Fibroblast of lung (primary cell): ENCODE measurements around the gene PTPRH.

ENCODE experiments used
- EZH2 ChIP-seq: IDR thresholded peaks from 2 replicates; pipeline ENCODE4 v1.5.1; 2012; ENCODE audit warnings: low read length, control low read depth, mild to moderate bottlenecking; ENCODE audit errors: missing control alignments
- TF ChIP-seq, protein P1 (sequence below), 2 donors: IDR thresholded peaks in 1 of 2; conservative IDR thresholded peaks in 1 of 2; 1 replicate in 1 of 2; 2 replicates in 1 of 2; pipeline ENCODE4 v1.5.1; 2011 to 2012; ENCODE audit warnings: low read length in 2 of 2, control low read depth in 1 of 2, inconsistent platforms in 1 of 2, low read depth in 1 of 2, mild to moderate bottlenecking in 1 of 2

DNA sequence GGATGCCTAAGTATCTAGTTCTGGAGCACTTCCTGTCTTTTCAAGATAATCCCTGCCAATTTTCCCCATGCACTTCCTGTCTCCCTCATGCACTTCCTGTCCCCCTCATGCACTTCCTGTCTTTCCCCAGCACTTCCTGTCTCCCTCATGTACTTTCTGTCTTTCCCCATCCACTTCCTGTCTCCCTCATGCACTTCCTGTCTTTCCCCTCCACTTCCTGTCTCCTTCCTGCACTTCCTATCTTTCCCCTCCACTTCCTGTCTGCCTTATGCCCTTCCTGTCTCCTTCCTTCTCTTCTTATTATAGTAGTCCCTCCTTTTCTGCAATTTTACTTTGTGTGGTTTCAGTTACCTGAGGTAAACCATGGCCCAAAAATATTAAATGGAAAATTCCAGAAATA is 57.3 kb downstream of the PTPRH start:
- TF ChIP-seq, protein P1, sequence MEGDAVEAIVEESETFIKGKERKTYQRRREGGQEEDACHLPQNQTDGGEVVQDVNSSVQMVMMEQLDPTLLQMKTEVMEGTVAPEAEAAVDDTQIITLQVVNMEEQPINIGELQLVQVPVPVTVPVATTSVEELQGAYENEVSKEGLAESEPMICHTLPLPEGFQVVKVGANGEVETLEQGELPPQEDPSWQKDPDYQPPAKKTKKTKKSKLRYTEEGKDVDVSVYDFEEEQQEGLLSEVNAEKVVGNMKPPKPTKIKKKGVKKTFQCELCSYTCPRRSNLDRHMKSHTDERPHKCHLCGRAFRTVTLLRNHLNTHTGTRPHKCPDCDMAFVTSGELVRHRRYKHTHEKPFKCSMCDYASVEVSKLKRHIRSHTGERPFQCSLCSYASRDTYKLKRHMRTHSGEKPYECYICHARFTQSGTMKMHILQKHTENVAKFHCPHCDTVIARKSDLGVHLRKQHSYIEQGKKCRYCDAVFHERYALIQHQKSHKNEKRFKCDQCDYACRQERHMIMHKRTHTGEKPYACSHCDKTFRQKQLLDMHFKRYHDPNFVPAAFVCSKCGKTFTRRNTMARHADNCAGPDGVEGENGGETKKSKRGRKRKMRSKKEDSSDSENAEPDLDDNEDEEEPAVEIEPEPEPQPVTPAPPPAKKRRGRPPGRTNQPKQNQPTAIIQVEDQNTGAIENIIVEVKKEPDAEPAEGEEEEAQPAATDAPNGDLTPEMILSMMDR (conservative IDR thresholded peaks at IDR 0.05 in 1 of 2, IDR thresholded peaks at IDR 0.05 in 1 of 2; ENCODE audit: low read depth in 1 of 2, low read length in 2 of 2) = no peak
- no peak for TF ChIP-seq EZH2
